Heart left ventricle (tissue), 16 donors: ENCODE measurements around the gene ATP6V1B1. TPM values are rescaled to one million over a fixed set of nuclear protein-coding genes. Genes with fewer than 3 reads are reported as not detected.

Experiments
- ATAC-seq, 4 donors: fragments of 200-7000 bp; cut with Tn5 transposase; one replicate each; pipeline ENCODE4 v1.9.1; 2020 to 2022; ENCODE audit warnings: moderate library complexity in 4 of 4, mild to moderate bottlenecking in 3 of 4, moderate number of reproducible peaks in 1 of 4
- DNase-seq, 5 donors: peaks; one replicate each; pipeline ENCODE4 v3.0.0-alpha.2; 2020
- H3K27ac ChIP-seq, 12 donors: fragments of 200-600 bp; sonication (generic) in 4 of 12; one replicate each; pipeline versions ENCODE4 v1.5.0 to v1.8.0; 2016 to 2022; ENCODE audit warnings: mild to moderate bottlenecking in 2 of 12
- H3K27me3 ChIP-seq, 9 donors: fragments of 200-600 bp; sonication (generic) in 2 of 9; one replicate each; pipeline versions ENCODE4 v1.5.1 to v1.8.0; 2016 to 2022; ENCODE audit warnings: mild to moderate bottlenecking in 3 of 9
- H3K36me3 ChIP-seq, 9 donors: fragments of 200-600 bp; sonication (generic) in 2 of 9; one replicate each; pipeline versions ENCODE4 v1.5.0 to v1.8.0; 2018 to 2022; ENCODE audit warnings: mild to moderate bottlenecking in 2 of 9
- H3K4me1 ChIP-seq, 12 donors: fragments of 200-600 bp; sonication (generic) in 4 of 12; one replicate each; pipeline versions ENCODE4 v1.5.0 to v1.8.0; 2016 to 2022; ENCODE audit warnings: mild to moderate bottlenecking in 3 of 12
- H3K4me3 ChIP-seq, 12 donors: fragments of 200-600 bp; sonication (generic) in 4 of 12; one replicate each; pipeline versions ENCODE4 v1.5.0 to v1.8.0; 2017 to 2022; ENCODE audit warnings: mild to moderate bottlenecking in 9 of 12, moderate library complexity in 4 of 12
- H3K9me3 ChIP-seq, 12 donors: fragments of 200-600 bp; sonication (generic) in 4 of 12; one replicate each; pipeline versions ENCODE4 v1.5.0 to v1.8.0; 2016 to 2022; ENCODE audit warnings: mild to moderate bottlenecking in 1 of 12
- POLR2A ChIP-seq, 2 donors: fragments of 450-650 bp; IDR thresholded peaks; one replicate each; pipeline ENCODE4 v1.6.1; 2017; ENCODE audit warnings: antibody characterized with exemption in 2 of 2, mild to moderate bottlenecking in 2 of 2, moderate library complexity in 2 of 2
- WGBS, 4 donors: extraction: QIAGEN DNeasy Blood & Tissue Kit in 2 of 4; methylation state at CpG; one replicate each; pipeline versions ENCODE4 v1.1.5 to v1.1.7; 2013 to 2018; 5-methylcytosine and 5-hydroxymethylcytosine counted together
- intact Hi-C, 10 donors: fragments of 100-400 bp; cut with DNase I; formaldehyde crosslinking; loops; one replicate each; pipeline versions ENCODE4 v1.11.1 to v1.14.2; 2022
- polyA plus RNA-seq, 2 donors: library from polyadenylated mRNA; stranded (reverse); fragments of 200-250 nt; gene quantifications; one replicate each; pipeline ENCODE4 v1.2.3, GENCODE V29; 2013
- total RNA-seq, 9 donors: library from RNA; depleted of rRNA in 2 of 9; stranded (reverse); fragments of >200 nt in 2 of 9; fragmentation: NEBNext Ultra II Directional in 3 of 9; extraction: Animal tissue kit (Norgen Biotek cat#: 25700) in 3 of 9; gene quantifications; one replicate each; pipeline versions ENCODE4 v1.1.0 to v1.2.4, GENCODE V29; 2016 to 2023
- TF ChIP-seq, protein P1 (sequence below), 12 donors: fragments of 200-600 bp; sonication (generic) in 4 of 12; IDR thresholded peaks; one replicate each; pipeline versions ENCODE4 v1.5.0 to v1.8.0; 2018 to 2022; ENCODE audit warnings: antibody characterized with exemption in 12 of 12, mild to moderate bottlenecking in 5 of 12
- donor health status: ischemic (EF 13 %, LVEDD 7.1; RV severe dilation, severe dysfunction).
- donor health status: healthy with polysubstance abuse.
- donor health status: DM: no; HTN: yes; CAD: no.
- donor health status: DM: no; HTN: no; CAD: no.
- donor health status: ischemic (EF 25% LVEDD 6.9; RV normal size, moderate dysfunction).
- donor health status: ischemic (EF 25% LVEDD 5.7; RV mildly dilated, moderate dysfunction).
- donor health status: healthy.
- donor health status: DM: yes; HTN: yes; CAD: no.
- donor health status: ischemic (EF 35%, LVEDD 5.7; RV mildly dilated, moderate dysfunction).
- donor health status: nonischemic (EF 11% LVEDD 7.7; RV severe dilation, severe dysfunction).
- donor health status: DM: yes; HTN: yes; CAD: no.
- donor health status: PGD.
- donor health status: ischemic (EF 29% LVEDD 5.4; RV normal size, mild dysfunction).
- donor health status: nonischemic (EF 23%, LVEDD 6.1; RV moderate dilation, normal function).

ATP6V1B1 gene
- total and polyA plus RNA-seq, 11 donors, result 0.16 to 1.8 (median 0.48) TPM; not detected in 4

DNA sequence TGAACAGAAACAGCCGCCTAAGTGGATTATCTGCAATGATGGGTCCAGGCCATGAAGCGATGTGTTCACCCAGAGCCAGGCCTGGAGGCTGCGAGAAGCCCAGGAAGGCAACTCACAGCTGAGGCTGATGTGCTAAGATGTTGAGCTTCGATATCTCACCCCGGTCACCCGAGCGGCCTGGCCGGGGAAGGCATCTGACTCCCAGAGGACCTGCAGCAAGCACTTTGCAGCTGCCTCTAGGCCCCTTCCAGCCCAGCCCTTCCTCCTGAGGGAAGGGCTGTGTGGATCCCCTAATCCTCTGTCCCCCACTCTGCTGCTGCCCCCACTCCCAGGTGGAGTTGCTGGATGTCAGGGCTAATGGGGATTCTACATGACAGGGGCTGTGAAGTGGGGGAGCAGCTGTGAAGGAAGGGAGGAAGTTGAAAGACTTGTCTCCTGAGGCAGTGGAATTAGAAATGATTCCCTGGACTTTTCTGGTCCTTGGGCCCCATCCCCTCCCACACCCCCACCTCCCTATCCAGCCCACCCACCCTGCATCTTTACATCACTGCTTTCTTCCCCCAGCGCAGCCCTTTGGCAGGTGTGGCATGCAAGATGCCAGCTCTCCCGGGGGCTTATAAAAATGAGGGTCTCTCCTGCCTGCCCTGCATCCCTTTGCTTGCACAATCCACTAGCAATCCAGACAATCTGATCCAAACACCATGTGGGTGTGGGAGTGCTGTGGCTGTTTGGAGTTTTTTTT is 4.3 kb downstream of the ATP6V1B1 start:
- ATAC-seq, result no peak
- Histone ChIP-seq H3K36me3 (no peaks in the 10 kb centered on the region), H3K4me1 (no peaks in the 10 kb centered on the region), H3K4me3 (no peak overlapping the region), H3K9me3 (no peaks in the 10 kb centered on the region), H3K27me3 (peaks cover 0 to 11% (median 4%) of the 10 kb centered on the region in 9 donors), H3K27ac (no peak overlapping the region)
- no peak for DNase-seq
- no peak for TF ChIP-seq POLR2A (IDR thresholded peaks at IDR 0.05)
- TF ChIP-seq, protein P1, sequence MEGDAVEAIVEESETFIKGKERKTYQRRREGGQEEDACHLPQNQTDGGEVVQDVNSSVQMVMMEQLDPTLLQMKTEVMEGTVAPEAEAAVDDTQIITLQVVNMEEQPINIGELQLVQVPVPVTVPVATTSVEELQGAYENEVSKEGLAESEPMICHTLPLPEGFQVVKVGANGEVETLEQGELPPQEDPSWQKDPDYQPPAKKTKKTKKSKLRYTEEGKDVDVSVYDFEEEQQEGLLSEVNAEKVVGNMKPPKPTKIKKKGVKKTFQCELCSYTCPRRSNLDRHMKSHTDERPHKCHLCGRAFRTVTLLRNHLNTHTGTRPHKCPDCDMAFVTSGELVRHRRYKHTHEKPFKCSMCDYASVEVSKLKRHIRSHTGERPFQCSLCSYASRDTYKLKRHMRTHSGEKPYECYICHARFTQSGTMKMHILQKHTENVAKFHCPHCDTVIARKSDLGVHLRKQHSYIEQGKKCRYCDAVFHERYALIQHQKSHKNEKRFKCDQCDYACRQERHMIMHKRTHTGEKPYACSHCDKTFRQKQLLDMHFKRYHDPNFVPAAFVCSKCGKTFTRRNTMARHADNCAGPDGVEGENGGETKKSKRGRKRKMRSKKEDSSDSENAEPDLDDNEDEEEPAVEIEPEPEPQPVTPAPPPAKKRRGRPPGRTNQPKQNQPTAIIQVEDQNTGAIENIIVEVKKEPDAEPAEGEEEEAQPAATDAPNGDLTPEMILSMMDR (IDR thresholded peaks at IDR 0.05), result no peak
- intact Hi-C loops, result loop anchor here in 8 of 10 donors (5.0 to 10.0 kb wide), 5 partner anchors 145 to 285 kb away; partner anchors contain the start of gene FIGLA (in 2 of the 8)
- WGBS, 4 donors, result 62 to 81% (median 74%) methylated on average over 6 to 10 of the region's 10 CpGs

DNA sequence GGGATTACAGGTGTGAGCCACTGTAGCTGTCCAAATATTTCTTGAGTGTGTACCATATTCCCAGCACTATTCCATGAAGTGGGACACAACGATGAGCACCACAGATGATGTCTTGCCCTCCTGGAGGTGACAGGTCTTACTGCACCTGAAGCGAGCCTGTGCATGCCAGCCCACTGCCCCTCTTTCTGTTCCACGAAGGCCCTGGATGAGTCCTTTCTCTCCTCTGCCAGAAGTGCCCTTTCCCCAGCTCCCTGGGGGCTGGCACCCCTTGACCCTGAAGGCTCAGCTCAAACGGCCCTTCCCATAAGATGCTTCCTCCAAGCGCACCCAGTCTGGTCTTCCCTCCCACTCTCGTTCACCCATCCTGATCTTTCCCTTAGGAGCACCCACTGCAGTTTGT is 5.5 kb downstream of the ATP6V1B1 start:
- Histone ChIP-seq H3K4me1 (no peaks in the 10 kb centered on the region), H3K4me3 (no peak overlapping the region), H3K27ac (no peak overlapping the region), H3K36me3 (no peaks in the 10 kb centered on the region), H3K9me3 (no peaks in the 10 kb centered on the region), H3K27me3 (peaks cover 0 to 16% (median 4%) of the 10 kb centered on the region in 9 donors)
- WGBS, 4 donors, result 81 to 91% (median 85%) methylated on average over 6 of the region's 6 CpGs
- no peak for ATAC-seq
- DNase-seq, result no peak
- intact Hi-C loops, result loop anchor here in 8 of 10 donors (10.0 kb wide), 4 partner anchors 146 to 286 kb away; partner anchors contain the start of gene FIGLA (in 1 of the 8)
- no peak for TF ChIP-seq POLR2A (IDR thresholded peaks at IDR 0.05)
- TF ChIP-seq, protein P1 (IDR thresholded peaks at IDR 0.05), result no peak

DNA sequence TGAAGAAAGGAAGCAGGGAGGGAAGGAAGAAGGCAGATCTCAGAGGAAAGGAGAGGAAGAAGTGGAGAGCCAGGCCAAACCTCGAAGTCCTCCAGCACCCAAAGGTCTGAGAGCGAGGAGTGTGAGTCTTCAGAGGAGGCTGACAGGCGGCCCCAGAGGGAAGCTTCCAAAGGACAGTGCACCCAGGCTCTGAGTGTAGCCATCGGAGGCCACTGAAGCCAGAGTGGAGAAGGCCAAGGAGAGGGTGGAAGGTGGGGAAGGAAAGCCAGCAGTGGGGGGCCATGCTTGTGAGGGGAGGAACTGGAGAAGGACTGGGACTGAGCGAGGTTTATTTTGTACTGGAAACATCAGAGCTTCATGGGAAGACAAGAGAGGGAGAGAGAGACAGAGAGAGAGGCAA is 6.0 kb downstream of the ATP6V1B1 start:
- intact Hi-C loops, result loop anchor here in 8 of 10 donors (10.0 kb wide), 4 partner anchors 147 to 287 kb away; partner anchors contain the start of gene FIGLA (in 1 of the 8)

More for the DNA sequence above, 6.0 kb downstream of the ATP6V1B1 start:
- 81 to 87% (median 83%) methylated on average over 5 of the region's 5 CpGs for WGBS, 4 donors
- Histone ChIP-seq H3K9me3 (no peaks in the 10 kb centered on the region), H3K27ac (no peak overlapping the region), H3K4me1 (peaks cover 0 to 1% (median 0%) of the 10 kb centered on the region in 12 donors), H3K36me3 (no peaks in the 10 kb centered on the region), H3K27me3 (peaks cover 0 to 16% (median 4%) of the 10 kb centered on the region in 9 donors), H3K4me3 (no peak overlapping the region)
- ATAC-seq (no peak), DNase-seq (no peak)
- TF ChIP-seq POLR2A (IDR thresholded peaks at IDR 0.05), result no peak
- TF ChIP-seq, protein P1 (IDR thresholded peaks at IDR 0.05), result no peak
